AG09319 (cell line): ENCODE data around the gene MEGF10.

Experiments used
- DNase-seq: peaks from one replicate; pipeline ENCODE4 v3.0.0-alpha.2; 2010; ENCODE audit warnings: low read depth; ENCODE audit errors: extremely low read depth
- CTCF ChIP-seq: IDR thresholded peaks from 2 replicates; pipeline ENCODE4 v1.5.1; 2011; ENCODE audit warnings: low read depth, mild to moderate bottlenecking, inconsistent platforms, low read length, moderate library complexity

Gene MEGF10

GRCh38 chr5:127400539-127400938, 109.9 kb downstream of the MEGF10 start:
- no peak for DNase-seq
- no peak for TF ChIP-seq CTCF

- TF ChIP-seq CTCF = no peak
- DNase-seq = no peak
Observed at GRCh38 chr5:127400946-127401670, 110.5 kb downstream of the MEGF10 start.

- DNase-seq = no peak
- no peak for TF ChIP-seq CTCF
Observed at GRCh38 chr5:127402361-127402760, 111.8 kb downstream of the MEGF10 start.

DNA sequence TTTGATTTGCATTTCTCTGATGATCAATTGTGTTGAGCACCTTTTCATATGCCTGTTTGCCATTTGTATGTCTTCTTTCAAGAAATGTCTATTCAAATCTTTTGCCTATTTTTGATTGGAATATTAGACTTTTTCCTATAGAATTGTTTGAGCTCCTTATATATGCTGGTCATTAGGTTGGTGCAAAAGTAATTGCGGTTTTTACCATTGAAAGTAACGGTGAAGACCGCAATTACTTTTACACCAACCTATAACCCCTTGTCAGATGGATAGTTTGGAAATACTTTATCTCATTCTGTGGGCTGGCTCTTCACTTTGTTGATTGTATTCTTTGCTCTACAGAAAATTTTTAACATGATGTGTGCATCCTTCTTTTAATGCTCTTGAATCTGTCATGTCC, 113.6 kb downstream of the MEGF10 start:
- no peak for TF ChIP-seq CTCF
- DNase-seq = no peak

GRCh38 chr5:127406326-127407121, 115.9 kb downstream of the MEGF10 start:
- DNase-seq = no peak
- no peak for TF ChIP-seq CTCF

DNA sequence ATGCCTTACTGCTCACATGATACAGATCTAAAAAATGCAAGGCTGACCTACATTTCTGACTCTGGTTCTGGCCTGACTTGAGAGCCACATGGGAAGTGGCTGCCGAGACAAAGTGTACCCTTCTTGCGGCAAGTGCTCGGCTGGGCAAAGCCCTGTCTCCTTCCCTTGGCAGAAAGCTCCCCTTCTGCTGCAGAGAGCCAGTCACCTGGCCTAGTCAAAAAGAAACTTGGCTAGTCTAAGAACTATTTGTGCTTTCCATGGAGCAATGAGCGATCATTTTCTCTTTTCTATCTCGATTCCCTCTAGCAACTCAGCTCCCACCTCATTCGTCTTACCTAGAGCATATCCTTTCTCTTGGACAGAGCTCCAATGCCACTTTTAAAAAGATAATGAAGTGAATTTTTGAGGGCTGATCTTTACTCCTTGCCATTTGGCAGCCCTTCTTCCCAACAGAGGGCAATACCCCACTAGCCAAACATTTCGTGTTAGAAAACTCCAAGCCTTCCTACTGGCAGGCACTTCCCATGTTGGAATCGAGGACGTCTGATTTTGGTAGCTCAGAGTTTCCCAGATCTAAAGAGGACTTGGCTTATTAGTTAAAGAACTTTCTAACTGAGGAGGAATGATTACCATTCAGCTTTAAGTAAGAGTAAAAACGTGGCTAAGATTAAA, 118.8 kb downstream of the MEGF10 start:
- TF ChIP-seq CTCF = no peak
- no peak for DNase-seq
